A673 (cell line): ENCODE measurements around the gene FAM227B.

Experiments
- EZH2 ChIP-seq: fragments of 200-600 bp; sonication (generic); IDR thresholded peaks from 2 replicates; pipeline ENCODE4 v1.6.1; 2017; ENCODE audit warnings: borderline replicate concordance, low read depth, mild to moderate bottlenecking, mixed read lengths, antibody characterized with exemption, low read length; ENCODE audit not compliant: poor library complexity, severe bottlenecking
- TF ChIP-seq, protein P1 (sequence below): fragments of 300-800, 200-600 bp; sonication (generic); conservative IDR thresholded peaks from 2 replicates; pipeline ENCODE4 v1.5.1; 2017; ENCODE audit warnings: low read depth, mild to moderate bottlenecking, antibody characterized with exemption, low read length, moderate library complexity, mixed read lengths

DNA sequence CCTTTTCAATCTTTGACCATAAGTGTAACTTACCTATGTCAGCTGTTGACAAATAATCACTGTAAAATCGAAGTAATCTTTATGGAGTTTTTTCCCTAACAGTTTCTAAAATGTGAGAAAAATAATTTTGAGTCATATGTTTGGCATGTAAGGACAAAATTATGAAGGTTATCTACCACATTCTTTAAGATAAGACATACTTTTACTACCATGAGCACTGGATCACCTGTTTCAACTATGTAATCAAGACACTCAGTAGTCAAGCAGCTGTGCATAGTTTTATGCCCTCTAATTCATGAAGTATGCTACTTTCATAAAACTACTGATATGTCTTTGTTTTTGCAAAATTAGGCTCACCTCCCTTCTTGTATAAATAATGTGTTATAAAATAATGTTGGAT, 185.4 kb downstream of the FAM227B start:
- TF ChIP-seq, protein P1, sequence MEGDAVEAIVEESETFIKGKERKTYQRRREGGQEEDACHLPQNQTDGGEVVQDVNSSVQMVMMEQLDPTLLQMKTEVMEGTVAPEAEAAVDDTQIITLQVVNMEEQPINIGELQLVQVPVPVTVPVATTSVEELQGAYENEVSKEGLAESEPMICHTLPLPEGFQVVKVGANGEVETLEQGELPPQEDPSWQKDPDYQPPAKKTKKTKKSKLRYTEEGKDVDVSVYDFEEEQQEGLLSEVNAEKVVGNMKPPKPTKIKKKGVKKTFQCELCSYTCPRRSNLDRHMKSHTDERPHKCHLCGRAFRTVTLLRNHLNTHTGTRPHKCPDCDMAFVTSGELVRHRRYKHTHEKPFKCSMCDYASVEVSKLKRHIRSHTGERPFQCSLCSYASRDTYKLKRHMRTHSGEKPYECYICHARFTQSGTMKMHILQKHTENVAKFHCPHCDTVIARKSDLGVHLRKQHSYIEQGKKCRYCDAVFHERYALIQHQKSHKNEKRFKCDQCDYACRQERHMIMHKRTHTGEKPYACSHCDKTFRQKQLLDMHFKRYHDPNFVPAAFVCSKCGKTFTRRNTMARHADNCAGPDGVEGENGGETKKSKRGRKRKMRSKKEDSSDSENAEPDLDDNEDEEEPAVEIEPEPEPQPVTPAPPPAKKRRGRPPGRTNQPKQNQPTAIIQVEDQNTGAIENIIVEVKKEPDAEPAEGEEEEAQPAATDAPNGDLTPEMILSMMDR, result no peak
- TF ChIP-seq EZH2, result no peak
